GM12892 (cell line): ENCODE data around the gene LRP2.

Source experiments
- DNase-seq: peaks from one replicate; pipeline ENCODE4 v3.0.0; 2011; ENCODE audit not compliant: insufficient read length
- FAIRE-seq: peaks from 2 replicates; lab custom pipeline; 2011; peaks lifted over from hg19 to GRCh38; lab: Jason Lieb, UNC
- POLR2A ChIP-seq: IDR thresholded peaks from 2 replicates; pipeline ENCODE4 v1.6.1; 2011; ENCODE audit warnings: low read depth, low read length, control low read depth
- POLR2AphosphoS5 ChIP-seq: IDR thresholded peaks from 2 replicates; pipeline ENCODE4 v1.6.1; 2011; ENCODE audit warnings: low read depth, low read length, control low read depth
- TAF1 ChIP-seq: IDR thresholded peaks from 2 replicates; pipeline ENCODE4 v1.6.1; 2011; ENCODE audit warnings: low read depth, mild to moderate bottlenecking, control low read depth, low read length, borderline replicate concordance

The LRP2 gene

DNA sequence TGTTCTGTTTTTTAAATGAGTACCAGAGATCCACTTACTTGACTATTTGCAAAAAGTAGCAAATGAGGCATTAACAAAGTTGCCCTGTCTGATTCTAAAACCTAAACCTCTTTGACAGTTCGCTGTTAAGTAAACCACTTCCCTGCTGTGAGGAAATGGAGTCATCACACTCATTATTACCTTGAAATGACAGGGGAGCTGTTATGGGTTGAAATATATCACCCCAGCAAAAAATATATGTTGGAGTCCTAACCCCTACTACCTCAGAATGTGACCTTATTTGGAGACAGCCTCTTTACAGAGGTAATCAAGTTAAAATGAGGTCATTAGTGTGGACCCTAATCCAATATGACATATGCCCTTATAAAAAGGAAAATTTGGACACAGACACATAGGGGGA, 256.9 kb downstream of the LRP2 start:
- FAIRE-seq: no peak
- TF ChIP-seq POLR2A: no peak
- TF ChIP-seq TAF1: no peak
- TF ChIP-seq POLR2AphosphoS5: no peak
- DNase-seq: no peak

DNA sequence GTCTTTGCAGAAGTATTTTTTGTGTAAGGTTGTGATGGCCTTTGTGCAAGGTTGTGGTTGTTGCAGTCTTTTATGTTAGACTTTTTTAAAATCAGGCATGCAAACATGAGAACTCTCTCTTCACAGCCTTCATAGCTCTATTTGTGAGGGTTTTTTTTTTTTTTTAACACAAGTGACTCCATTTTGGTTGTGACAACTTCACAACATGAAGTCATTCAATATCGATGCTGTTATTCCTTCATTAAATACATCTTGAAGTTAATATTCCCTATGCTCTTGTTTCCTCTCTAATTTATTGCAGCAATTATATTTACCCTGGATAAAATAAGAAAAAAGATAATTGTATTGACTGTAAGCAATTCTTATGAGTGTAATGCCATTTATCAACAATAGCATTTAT, 257.5 kb downstream of the LRP2 start:
- no peak for DNase-seq
- FAIRE-seq: no peak
- no peak for TF ChIP-seq TAF1
- TF ChIP-seq POLR2A: no peak
- TF ChIP-seq POLR2AphosphoS5: no peak

DNA sequence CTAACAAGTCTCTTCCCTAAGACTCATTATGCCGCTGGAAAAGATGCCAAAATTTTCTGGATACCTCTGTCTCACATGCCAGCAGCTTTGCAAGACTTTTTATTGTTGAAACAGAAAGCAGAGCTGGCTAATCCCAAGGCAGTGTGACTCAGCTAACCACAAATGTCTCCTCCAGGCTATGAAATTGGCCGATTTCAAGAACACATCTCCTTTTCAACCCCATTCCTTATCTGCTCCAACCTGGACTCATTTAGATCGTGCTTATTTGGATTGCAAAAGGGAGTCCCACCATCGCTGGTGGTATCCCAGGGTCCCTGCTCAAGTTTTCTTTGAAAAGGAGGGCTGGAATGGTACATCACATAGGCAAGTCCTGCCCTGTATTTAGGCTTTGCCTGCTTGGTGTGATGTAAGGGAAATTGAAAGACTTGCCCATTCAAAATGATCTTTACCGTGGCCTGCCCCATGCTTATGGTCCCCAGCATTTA, 266.7 kb downstream of the LRP2 start:
- TF ChIP-seq TAF1 (no peak), POLR2AphosphoS5 (no peak), POLR2A (no peak)
- DNase-seq: no peak
- no peak for FAIRE-seq

DNA sequence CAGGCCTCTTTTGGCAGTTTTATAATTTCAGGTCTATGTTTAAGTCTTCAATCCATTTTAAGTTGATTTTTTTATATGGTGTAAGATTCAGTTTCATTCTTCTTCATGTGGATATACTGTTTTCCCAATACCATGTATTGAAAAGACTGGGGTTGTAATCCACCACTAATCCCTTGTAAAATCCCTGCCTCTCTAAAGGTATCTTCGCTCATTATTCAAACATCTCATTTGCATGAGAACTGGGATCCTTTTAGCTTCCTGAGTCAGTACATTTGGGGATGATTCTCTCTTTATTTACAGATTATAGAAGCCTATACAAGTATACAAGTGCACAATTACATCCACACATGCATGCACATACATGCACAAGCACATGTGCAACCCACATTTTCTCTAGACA, 267.7 kb downstream of the LRP2 start:
- DNase-seq (no peak), FAIRE-seq (peak; percentile 51)
- TF ChIP-seq POLR2A (no peak), TAF1 (no peak), POLR2AphosphoS5 (no peak)

DNA sequence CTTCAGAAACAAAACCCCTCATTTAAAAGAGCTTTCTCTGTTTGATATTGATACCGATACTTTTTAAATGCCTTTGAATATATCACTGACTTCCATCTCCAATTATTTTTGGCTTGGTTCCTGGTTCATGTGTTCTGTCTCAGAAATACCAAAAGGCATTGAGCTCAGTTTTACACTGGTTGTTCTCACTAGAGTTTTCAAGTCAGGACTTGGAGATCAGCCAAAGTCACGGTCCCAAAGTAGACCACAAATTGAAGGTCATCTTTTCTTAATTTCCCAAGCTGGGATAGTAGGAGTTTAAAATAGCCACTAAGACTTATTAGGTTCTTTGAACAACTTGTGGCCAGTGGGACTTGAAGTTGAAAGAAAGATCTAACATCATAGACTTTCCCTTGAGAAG, 268.8 kb downstream of the LRP2 start:
- DNase-seq (no peak), FAIRE-seq (no peak)
- no peak for TF ChIP-seq POLR2A
- no peak for TF ChIP-seq TAF1
- TF ChIP-seq POLR2AphosphoS5: no peak

DNA sequence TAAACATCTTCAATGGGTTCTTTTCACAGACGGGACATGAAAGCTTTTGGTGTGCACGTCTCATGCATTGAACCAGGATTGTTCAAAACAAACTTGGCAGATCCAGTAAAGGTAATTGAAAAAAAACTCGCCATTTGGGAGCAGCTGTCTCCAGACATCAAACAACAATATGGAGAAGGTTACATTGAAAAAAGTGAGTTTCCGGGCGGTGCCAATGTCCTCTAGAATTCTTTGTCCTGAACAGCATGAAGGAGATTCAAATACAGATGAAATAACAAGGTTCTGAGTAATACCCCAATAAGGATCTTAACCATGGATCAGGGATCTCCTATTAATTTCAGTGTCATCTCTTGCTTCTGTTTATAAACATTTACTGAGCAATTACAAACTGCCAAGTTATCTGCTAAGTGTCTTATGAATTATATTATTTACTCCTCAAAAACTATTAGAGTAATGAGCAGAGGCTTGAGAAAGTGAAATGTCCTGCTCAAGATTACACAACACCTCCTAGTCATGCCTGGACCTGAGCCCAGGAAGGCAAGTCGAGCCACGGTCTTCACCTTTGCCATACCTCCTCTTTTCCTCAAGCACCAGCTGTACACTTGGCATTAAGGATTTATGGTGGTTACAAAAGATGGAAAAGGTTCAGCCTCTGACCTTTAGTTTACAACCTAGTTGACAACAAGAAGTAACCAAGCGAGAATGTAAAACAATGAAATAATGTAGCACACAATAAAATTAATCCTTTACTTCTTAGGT, 270.4 kb downstream of the LRP2 start:
- no peak for FAIRE-seq
- no peak for DNase-seq
- no peak for TF ChIP-seq POLR2A

DNA sequence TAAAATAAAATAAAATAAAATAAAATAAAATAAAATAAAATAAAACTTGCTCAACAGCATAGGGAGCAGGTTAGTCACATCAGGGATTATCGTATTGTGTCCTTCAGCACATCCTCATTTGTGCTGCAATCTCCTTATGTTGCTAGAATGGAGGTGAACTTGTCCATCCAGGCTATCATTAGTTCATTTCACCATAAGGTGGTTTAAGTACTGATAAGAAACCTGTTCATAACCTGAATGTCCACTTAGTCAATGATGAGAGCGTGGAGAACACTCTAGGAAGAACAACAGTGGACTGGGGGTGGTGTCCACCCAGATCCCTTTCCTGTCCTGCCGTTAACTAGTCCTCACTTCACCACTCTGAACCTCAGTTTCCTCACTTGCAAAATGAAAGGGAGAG, 271.1 kb downstream of the LRP2 start:
- no peak for DNase-seq
- no peak for TF ChIP-seq TAF1
- TF ChIP-seq POLR2AphosphoS5: no peak
- TF ChIP-seq POLR2A: no peak
- FAIRE-seq: peak; percentile 67

DNA sequence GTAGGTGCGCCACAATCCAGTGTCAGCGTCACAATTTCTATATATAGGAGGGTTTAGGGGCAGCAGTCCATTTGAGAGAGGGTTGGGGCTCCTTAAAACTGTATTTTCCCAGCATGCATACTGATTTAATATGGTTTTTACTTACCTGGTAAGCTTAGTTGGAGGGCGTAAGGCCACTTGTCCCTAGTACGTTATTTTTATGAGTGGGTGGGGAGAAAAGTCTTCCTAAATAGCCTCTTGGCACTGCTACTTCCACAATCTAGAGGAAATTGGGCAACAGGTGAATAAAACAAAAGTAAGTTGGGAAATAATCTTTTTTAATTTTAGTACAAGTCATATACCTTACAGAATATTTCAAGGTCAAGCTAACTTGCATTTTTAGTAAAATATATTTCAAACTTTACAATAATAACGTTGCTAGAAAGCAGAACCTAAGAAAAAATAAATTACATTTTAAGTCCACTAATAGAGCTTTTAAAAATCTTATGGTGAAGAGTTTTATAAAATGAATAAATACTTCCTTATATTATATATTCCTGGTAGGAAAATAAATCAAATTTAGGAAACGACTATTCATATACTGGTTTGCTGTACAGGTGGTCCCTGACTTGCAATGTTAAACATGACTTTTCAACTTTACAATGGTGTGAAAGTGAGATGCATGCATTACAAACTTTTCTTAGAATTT, 272.1 kb downstream of the LRP2 start:
- FAIRE-seq: no peak
- no peak for DNase-seq
- TF ChIP-seq POLR2AphosphoS5 (no peak), POLR2A (no peak), TAF1 (no peak)

DNA sequence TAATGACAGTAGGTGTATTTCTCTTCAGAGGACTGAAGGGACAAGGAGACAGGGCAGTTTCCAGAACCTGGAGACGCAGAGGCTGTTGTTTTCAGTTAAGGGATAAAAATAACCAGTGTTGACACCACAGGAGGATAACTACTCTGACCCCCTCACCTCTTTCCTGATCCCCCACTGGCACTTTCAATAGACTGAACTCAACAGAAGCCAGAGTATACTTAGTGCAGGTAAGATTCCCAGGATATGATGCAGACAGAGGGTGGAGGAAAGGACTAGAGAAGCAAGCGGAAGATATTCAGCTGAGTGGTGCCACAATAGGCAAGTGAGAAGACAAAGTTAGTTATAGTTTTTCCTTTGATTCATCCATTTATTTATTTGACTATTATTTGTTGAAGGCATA, 273.2 kb downstream of the LRP2 start:
- TF ChIP-seq POLR2A (no peak), TAF1 (no peak), POLR2AphosphoS5 (no peak)
- DNase-seq (no peak), FAIRE-seq (no peak)

DNA sequence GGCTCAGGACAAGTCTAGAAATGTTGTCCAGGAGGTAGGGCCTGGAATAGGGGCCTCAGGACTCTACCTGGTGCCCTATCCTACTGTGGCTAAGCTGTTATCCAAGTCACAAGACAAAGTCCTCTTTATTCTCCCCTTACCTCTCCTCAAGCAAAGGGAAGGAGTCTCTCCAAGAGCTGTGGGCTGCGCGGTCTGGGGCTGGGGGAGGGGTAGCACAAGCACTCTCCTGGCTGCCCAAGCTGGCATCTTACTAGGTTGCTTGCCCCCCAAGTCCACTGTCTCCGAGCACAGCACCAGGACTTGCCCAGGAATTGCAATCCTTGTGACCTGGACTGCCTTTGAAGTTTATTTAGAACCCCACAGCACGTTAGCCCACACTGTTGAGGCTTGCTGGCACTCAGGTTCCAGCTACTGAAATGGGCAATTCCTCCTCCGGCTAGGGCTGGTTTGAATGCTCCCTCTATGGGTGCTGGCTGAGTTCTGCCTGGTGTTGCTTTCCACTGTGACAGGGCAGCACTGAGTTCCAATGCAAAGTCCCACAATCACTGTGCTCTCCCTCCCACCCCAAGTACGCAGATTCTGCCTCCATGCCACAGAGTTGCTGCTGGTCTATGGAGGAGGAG, 274.5 kb downstream of the LRP2 start:
- TF ChIP-seq TAF1 (no peak), POLR2A (no peak), POLR2AphosphoS5 (no peak)
- DNase-seq (no peak), FAIRE-seq (no peak)

DNA sequence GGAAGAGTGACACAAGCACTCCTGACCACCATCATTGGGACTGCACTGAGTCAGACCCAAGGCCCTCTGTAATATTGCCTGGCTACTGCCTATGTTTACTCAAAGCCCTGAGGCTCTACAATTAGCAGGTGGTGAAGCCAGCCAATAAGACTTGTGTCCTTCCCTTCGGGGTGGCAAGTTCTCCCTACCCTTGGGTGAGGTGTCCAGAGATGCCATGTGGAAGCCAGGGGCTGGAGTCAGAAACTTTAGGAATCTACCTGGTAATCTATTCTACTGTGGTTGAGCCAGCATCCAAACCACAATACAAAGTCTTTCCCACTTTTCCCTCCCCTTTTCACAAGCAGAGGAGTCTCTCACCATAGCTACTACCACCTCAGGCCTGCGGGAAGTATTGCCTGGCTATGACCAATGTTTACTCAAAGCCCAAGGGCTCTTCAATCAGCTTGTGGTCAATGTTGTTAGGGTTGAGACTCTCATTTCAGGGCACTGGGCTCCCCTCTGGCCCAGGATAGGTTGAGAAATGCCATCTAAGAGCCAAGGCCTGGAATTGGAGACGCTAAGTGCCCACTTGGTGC, 275.4 kb downstream of the LRP2 start:
- no peak for TF ChIP-seq TAF1
- no peak for TF ChIP-seq POLR2A
- TF ChIP-seq POLR2AphosphoS5: no peak

DNA sequence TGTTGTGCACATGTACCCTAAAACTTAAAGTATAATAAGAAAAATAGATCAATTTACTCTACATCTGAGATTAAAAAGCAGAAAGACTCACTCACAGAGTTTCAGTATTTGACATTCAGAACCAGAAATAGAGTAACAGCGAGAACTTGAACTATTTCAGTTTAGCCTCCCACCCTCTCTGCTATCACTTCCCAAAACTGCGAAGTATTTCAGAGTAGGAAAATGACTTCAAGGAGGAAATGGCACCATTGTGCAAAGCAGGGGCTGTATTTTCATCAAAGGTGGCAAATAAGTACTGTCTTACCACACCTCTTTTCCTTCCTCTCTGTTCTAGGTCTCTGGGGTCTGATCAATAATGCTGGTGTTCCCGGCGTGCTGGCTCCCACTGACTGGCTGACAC, 279.3 kb downstream of the LRP2 start:
- DNase-seq (no peak), FAIRE-seq (peak; percentile 73)
- TF ChIP-seq TAF1 (no peak), POLR2AphosphoS5 (no peak), POLR2A (no peak)

More for the DNA sequence above, 275.4 kb downstream of the LRP2 start:
- no peak for DNase-seq
- no peak for FAIRE-seq
